ENCODE data around the gene ELOVL2.

ELOVL2 gene

DNA sequence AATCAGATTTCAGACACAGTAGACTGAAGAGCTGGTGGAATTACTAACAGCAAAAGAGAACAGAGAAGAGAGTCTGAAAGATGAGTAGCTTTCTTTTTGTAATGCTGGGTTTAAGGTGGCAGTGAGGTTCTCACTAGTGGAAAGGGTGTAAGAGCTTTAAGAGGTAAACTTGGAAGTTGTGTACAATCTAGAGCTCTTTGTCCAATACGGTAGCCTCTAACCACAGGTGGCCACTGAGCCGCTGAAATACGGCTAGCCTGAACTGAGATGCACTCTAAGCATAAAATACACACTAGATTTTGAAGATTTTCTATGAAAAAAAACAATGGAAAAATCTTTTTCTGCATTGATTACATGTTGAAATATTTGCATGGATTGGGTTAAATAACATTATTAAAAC lies 4.0 kb downstream of the ELOVL2 start:
- H3K4me3 ChIP-seq (ENCODE audit: low read depth, low read length) = no peak overlapping the region
- no peak for DNase-seq (ENCODE audit: low read depth)
- TF ChIP-seq CTCF (IDR thresholded peaks at IDR 0.05; ENCODE audit: low read depth, low read length) (no peak), MYC (IDR thresholded peaks at IDR 0.05; ENCODE audit: low read depth, low read length) (no peak), MAX (IDR thresholded peaks at IDR 0.05; ENCODE audit: low read depth, low read length) (no peak), POLR2A (IDR thresholded peaks at IDR 0.05; ENCODE audit: extremely low read depth, insufficient read length) (no peak)

GRCh38 chr6:11039040-11039439 lies 5.1 kb downstream of the ELOVL2 start:
- no peak for TF ChIP-seq MAX (IDR thresholded peaks at IDR 0.05; ENCODE audit: low read depth, low read length)
- TF ChIP-seq POLR2A (IDR thresholded peaks at IDR 0.05; ENCODE audit: extremely low read depth, insufficient read length) = no peak
- TF ChIP-seq MYC (IDR thresholded peaks at IDR 0.05; ENCODE audit: low read depth, low read length) = no peak
- no peak for TF ChIP-seq CTCF (IDR thresholded peaks at IDR 0.05; ENCODE audit: low read depth, low read length)
- H3K4me3 ChIP-seq (ENCODE audit: low read depth, low read length) = no peak overlapping the region
- DNase-seq (ENCODE audit: low read depth) = no peak

DNA sequence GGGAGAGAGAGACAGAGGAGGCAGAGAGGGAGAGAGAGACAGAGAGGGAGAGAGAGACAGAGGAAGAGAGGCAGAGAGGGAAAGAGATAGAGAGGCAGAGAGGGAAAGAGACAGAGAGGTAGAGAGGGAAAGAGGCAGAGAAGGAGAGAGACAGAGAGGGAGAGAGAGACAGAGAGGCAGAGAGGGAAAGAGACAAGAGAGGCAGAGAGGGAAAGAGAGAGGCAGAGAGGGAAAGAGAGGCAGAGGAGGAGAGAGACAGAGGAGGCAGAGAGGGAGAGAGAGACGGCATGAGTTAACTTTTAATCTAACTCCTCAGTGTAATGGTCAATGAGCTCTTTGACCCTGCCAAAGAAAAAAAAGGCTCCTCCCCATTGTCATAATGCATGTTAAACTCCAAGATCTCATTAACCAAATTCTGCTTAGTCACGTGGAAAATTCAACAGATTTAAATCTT lies 7.1 kb downstream of the ELOVL2 start:
- TF ChIP-seq POLR2A (IDR thresholded peaks at IDR 0.05; ENCODE audit: extremely low read depth, insufficient read length) (no peak), MYC (IDR thresholded peaks at IDR 0.05; ENCODE audit: low read depth, low read length) (no peak), CTCF (IDR thresholded peaks at IDR 0.05; ENCODE audit: low read depth, low read length) (no peak), MAX (IDR thresholded peaks at IDR 0.05; ENCODE audit: low read depth, low read length) (no peak)
- H3K4me3 ChIP-seq (ENCODE audit: low read depth, low read length) = no peak overlapping the region
- no peak for DNase-seq (ENCODE audit: low read depth)

DNA sequence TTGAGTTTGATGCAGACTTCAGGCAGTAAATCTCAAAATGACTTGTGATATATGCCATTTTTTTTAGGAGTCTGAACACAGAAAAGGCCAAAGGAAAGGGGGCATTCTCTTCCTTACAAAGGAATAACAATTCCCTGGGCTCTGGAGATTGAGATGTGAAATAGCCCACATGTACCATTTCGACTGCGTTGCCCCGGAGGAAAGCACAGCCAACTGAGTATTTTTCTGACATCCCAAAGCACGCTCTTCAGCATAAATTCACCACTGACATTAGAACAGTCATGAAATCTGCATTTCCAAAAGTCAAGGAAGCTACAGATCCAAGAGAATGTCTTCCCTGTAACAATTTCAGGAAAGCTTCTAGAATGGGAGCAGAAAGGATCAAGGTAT lies 7.8 kb downstream of the ELOVL2 start:
- TF ChIP-seq POLR2A (IDR thresholded peaks at IDR 0.05; ENCODE audit: extremely low read depth, insufficient read length) (no peak), CTCF (IDR thresholded peaks at IDR 0.05; ENCODE audit: low read depth, low read length) (no peak), MYC (IDR thresholded peaks at IDR 0.05; ENCODE audit: low read depth, low read length) (no peak), MAX (IDR thresholded peaks at IDR 0.05; ENCODE audit: low read depth, low read length) (no peak)
- DNase-seq (ENCODE audit: low read depth) = no peak
- no peak overlapping the region for H3K4me3 ChIP-seq (ENCODE audit: low read depth, low read length)

DNA sequence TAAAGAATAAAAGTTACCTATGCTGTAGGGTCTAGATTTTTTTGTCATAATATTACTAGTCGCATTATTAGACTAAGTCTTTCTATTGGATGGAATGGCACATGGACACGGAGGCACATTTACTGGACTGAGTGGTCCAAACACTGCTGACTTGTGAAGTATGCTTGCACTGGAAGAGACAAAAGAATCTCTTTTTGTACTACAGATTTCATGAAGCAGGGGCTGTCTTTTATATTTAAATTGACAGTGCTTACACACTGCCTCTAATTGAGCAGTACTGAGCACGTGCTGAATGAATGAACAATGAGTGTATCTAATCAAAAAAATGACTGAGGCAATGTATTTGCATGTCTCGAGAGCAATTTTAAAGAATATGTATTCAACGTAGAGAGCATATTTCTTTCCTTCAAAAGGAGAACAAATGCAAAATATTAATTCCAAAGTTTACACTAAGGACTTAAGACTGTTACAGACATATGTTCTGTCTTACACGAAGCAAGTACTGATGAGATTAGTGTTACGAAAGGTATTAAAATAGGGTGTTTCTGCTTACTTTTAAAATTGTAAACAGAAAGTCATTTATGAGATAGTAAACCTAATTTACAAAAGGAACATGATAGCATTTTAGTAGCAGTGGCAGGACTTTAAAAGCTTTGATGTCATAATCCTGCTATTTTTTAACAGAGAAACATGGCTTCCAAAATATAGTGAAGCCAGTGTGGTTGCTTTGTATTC lies 8.3 kb downstream of the ELOVL2 start:
- TF ChIP-seq POLR2A (IDR thresholded peaks at IDR 0.05; ENCODE audit: extremely low read depth, insufficient read length) (no peak), MAX (IDR thresholded peaks at IDR 0.05; ENCODE audit: low read depth, low read length) (no peak), CTCF (IDR thresholded peaks at IDR 0.05; ENCODE audit: low read depth, low read length) (no peak), MYC (IDR thresholded peaks at IDR 0.05; ENCODE audit: low read depth, low read length) (no peak)
- no peak overlapping the region for H3K4me3 ChIP-seq (ENCODE audit: low read depth, low read length)

More for the DNA sequence above, 8.3 kb downstream of the ELOVL2 start:
- no peak for DNase-seq (ENCODE audit: low read depth)
